ENCODE data around the gene TMEM143. TPM values are rescaled to one million over a fixed set of nuclear protein-coding genes. Genes with fewer than 3 reads are reported as not detected.
"Not testable (repeated sequence)": the region's sequence is repeated elsewhere in the genome, so short reads cannot be mapped to it uniquely, and the experiment has no call there.

The TMEM143 gene
- total RNA-seq, 4 donors from 2014 or later, result 3.2 to 9.3 (median 6.2) TPM

GRCh38 chr19:48310227-48310626 is 53.5 kb downstream of the TMEM143 start:
- peak overlapping the region in 3 of 4 donors; percentile 16 to 38 (median 36) for H3K27ac ChIP-seq
- no peak for TF ChIP-seq POLR2A (IDR thresholded peaks at IDR 0.05)
- TF ChIP-seq, protein P1, sequence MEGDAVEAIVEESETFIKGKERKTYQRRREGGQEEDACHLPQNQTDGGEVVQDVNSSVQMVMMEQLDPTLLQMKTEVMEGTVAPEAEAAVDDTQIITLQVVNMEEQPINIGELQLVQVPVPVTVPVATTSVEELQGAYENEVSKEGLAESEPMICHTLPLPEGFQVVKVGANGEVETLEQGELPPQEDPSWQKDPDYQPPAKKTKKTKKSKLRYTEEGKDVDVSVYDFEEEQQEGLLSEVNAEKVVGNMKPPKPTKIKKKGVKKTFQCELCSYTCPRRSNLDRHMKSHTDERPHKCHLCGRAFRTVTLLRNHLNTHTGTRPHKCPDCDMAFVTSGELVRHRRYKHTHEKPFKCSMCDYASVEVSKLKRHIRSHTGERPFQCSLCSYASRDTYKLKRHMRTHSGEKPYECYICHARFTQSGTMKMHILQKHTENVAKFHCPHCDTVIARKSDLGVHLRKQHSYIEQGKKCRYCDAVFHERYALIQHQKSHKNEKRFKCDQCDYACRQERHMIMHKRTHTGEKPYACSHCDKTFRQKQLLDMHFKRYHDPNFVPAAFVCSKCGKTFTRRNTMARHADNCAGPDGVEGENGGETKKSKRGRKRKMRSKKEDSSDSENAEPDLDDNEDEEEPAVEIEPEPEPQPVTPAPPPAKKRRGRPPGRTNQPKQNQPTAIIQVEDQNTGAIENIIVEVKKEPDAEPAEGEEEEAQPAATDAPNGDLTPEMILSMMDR (IDR thresholded peaks at IDR 0.05), result no peak
- intact Hi-C loops (cut with DNase I), result no loop called here
- no peaks in the 10 kb centered on the region for H3K27me3 ChIP-seq
- no peak overlapping the region for H3K4me3 ChIP-seq
- peaks cover 8 to 23% (median 12%) of the 10 kb centered on the region in 3 donors for H3K4me1 ChIP-seq
- no peak for DNase-seq
- H3K9me3 ChIP-seq, result no peaks in the 10 kb centered on the region
- WGBS, 2 donors, result 50 to 67% methylated on average over 7 of the region's 7 CpGs
- no peaks in the 10 kb centered on the region for H3K36me3 ChIP-seq

DNA sequence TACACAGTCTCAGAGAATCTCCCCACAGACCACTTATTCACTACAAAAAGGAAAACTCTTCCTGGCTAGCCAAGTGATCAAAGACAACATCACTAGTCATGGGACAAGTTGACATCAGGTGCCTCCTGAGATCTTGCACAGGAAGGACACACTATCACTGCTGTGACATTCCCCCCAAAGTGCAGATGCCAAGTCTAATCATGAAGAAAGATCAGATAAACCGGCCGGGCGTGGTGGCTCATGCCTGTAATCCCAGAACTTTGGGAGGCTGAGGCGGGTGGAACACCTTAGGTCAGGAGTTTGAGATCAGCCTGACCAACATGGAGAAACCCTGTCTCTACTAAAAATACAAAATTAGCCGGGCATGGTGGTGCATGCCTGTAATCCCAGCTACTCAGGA is 54.0 kb downstream of the TMEM143 start:
- H3K27ac ChIP-seq, result peak overlapping the region in 3 of 4 donors; percentile 14 to 38 (median 36)
- peaks cover 8 to 23% (median 12%) of the 10 kb centered on the region in 3 donors for H3K4me1 ChIP-seq
- DNase-seq; H3K4me3 ChIP-seq; H3K27me3 ChIP-seq; H3K9me3 ChIP-seq; H3K36me3 ChIP-seq; intact Hi-C loops (cut with DNase I): not testable (repeated sequence)
- 39 to 67% methylated on average over 2 to 3 of the region's 5 CpGs for WGBS, 2 donors

- TF ChIP-seq POLR2A (IDR thresholded peaks at IDR 0.05), result no peak
- TF ChIP-seq, protein P1 (IDR thresholded peaks at IDR 0.05), result peak in 1 of 6 experiments; percentile 17
- no peaks in the 10 kb centered on the region for H3K36me3 ChIP-seq
- intact Hi-C loops (cut with DNase I), result no loop called here
- H3K4me3 ChIP-seq, result no peak overlapping the region
- peaks cover 8 to 23% (median 12%) of the 10 kb centered on the region in 3 donors for H3K4me1 ChIP-seq
- 21 to 42% methylated on average over 7 to 12 of the region's 22 CpGs for WGBS, 2 donors
- H3K27me3 ChIP-seq, result no peaks in the 10 kb centered on the region
- H3K27ac ChIP-seq, result peak overlapping the region in 2 of 4 donors; percentile 36 to 38
- DNase-seq, result no peak
- no peaks in the 10 kb centered on the region for H3K9me3 ChIP-seq
Observed at GRCh38 chr19:48308631-48309586, 54.8 kb downstream of the TMEM143 start.

- Histone ChIP-seq H3K36me3 (no peaks in the 10 kb centered on the region), H3K4me1 (peaks cover 4 to 6% (median 5%) of the 10 kb centered on the region in 3 donors), H3K4me3 (no peak overlapping the region), H3K9me3 (no peaks in the 10 kb centered on the region), H3K27me3 (no peaks in the 10 kb centered on the region), H3K27ac (no peak overlapping the region)
- WGBS, 2 donors, result 94% methylated on average over 12 of the region's 19 CpGs; no CpG with 5 or more reads in 1 of the 2 donors
- no peak for TF ChIP-seq POLR2A (IDR thresholded peaks at IDR 0.05)
- TF ChIP-seq, protein P1 (IDR thresholded peaks at IDR 0.05), result no peak
- intact Hi-C loops (cut with DNase I), result no loop called here
- no peak for DNase-seq
Observed at GRCh38 chr19:48303866-48304265, 59.9 kb downstream of the TMEM143 start.

- H3K27me3 ChIP-seq, result no peaks in the 10 kb centered on the region
- H3K27ac ChIP-seq, result no peak overlapping the region
- no peak overlapping the region for H3K4me3 ChIP-seq
- 85 to 93% methylated on average over 10 of the region's 13 CpGs for WGBS, 2 donors
- peaks cover 0 to 1% (median 0%) of the 10 kb centered on the region in 3 donors for H3K4me1 ChIP-seq
- intact Hi-C loops (cut with DNase I), result no loop called here
- no peaks in the 10 kb centered on the region for H3K36me3 ChIP-seq
- DNase-seq, result no peak
- TF ChIP-seq, protein P1 (IDR thresholded peaks at IDR 0.05), result no peak
- TF ChIP-seq POLR2A (IDR thresholded peaks at IDR 0.05), result no peak
- H3K9me3 ChIP-seq, result no peaks in the 10 kb centered on the region
Observed at GRCh38 chr19:48303367-48303766, 60.4 kb downstream of the TMEM143 start.

All from esophagus squamous epithelium (tissue), 5 donors.